GM12875 (cell line): ENCODE results near the gene MSANTD1.

Experiments
- H3K4me3 ChIP-seq: one replicate; pipeline ENCODE4 v1.5.1; 2011; ENCODE audit warnings: low read depth, low read length, control low read depth
- TF ChIP-seq, protein P1 (sequence below): IDR thresholded peaks from 2 replicates; pipeline ENCODE4 v1.5.1; 2011; ENCODE audit warnings: low read depth, mild to moderate bottlenecking, control low read depth, inconsistent platforms, low read length, moderate library complexity, borderline replicate concordance; ENCODE audit not compliant: insufficient read depth

The MSANTD1 gene

DNA sequence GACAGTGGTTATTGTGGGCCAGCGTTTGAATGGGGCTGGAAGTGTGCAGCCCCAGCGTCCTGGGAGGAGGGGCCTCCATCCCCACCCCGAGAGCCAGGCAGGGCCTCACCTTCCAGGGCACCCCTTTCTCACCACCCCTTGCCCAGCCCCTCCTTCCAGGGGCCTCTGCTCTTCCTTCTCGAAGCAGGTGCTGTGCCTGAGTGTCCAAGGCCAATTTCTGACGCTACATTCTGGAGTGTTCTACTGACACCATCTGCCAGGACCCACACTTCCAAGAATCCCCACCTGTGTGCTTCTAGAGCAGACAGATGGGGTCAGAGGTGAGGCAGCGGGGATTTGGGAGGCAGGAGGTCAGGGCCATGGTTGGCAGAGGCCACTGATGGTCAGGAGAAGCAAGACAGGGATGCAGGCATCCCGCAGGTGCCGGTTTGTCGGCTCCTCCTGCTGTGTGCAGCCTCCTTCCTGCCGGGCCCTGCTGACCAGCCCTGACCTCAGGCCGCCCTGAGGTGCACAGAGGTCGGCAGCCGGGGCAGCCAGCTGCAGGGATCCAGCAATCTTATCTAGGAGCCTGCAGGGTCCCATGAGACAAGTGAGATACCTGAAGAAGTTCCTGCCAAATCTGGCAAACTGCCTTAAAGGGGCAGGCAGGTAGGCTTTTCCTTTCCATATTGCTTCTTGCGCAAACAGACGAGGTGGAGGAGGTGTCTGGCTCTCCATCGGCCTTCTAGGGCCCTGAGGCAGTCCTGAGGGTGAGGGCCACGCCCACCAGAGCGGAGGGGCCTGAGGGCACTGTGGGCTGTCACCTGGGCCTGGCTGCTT lies 18.8 kb downstream of the MSANTD1 start:
- TF ChIP-seq, protein P1, sequence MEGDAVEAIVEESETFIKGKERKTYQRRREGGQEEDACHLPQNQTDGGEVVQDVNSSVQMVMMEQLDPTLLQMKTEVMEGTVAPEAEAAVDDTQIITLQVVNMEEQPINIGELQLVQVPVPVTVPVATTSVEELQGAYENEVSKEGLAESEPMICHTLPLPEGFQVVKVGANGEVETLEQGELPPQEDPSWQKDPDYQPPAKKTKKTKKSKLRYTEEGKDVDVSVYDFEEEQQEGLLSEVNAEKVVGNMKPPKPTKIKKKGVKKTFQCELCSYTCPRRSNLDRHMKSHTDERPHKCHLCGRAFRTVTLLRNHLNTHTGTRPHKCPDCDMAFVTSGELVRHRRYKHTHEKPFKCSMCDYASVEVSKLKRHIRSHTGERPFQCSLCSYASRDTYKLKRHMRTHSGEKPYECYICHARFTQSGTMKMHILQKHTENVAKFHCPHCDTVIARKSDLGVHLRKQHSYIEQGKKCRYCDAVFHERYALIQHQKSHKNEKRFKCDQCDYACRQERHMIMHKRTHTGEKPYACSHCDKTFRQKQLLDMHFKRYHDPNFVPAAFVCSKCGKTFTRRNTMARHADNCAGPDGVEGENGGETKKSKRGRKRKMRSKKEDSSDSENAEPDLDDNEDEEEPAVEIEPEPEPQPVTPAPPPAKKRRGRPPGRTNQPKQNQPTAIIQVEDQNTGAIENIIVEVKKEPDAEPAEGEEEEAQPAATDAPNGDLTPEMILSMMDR, result no peak
- H3K4me3 ChIP-seq, result no peak overlapping the region

DNA sequence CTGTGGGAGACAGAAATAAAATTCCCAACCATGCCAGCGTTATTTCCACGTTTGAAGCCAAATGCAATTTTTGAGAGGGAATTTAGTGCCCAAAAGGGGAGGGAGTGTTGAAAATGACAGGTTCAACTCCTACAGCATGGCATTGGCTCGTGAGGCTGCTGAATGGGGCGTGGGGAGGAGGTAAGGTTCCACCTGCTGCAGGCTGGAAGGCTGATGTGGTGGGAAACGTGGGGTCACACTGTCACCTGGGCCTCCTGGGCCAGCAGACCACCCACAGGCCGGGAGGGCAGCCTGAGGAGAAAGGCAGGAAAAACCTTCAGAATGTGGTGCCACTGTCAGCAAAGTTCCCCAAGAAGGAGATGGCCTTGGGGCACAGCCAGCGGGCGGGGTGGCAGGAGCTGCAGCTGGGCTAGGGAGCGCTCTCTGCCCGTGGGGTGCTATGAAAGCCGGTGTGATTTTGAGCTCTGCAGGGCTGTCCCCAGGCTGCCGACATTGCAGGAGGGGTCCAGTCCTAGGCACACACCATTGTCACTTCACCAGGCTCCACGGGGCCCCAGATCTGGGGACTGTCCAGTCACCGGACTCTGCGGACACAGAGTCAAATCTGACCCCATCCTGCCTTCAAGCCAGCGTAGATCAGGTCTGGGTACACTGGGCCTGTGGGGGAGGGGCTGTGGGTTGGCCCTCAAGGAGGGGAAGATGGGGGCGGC lies 19.6 kb downstream of the MSANTD1 start:
- TF ChIP-seq, protein P1, result no peak
- H3K4me3 ChIP-seq, result no peak overlapping the region

DNA sequence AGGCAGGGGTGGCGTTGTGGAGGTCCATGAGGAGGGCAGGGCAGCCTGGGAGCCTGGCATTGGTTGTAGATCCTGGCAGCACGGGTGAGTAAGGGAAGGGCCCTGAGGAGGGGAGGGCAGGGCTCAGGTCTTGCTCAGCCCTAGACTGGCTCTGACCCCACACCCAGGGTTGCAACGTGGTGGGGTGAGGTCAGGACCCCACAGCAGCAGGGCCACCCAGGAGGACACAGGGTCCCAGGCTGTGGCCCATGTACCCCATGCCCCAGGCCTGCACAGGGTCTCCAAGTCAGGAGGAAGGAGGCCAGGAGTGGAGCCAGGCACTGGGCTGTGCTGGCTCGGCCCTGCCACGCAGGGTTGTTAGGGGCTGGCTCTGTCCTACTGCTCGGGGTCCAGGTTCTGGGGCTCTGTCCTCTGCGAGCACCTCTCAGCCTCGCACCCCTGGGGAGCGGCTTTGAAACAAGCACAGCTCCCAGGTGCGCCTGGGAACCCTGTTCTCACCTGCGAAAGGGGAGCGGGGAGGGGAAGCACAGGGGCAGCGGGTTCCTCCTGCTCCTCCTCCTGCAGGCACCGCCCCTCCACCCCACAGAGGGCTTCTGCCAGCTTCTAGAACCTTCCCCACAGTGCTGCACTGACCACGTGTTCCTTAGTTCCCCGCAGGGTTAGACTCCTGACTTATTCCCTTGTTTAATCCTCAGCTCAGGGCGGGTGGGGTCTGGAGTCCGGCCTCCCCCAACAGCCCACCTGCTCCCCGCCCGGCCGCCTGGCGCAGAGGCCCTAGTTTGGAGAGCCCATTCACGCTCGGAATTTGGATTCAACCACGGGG lies 20.4 kb downstream of the MSANTD1 start:
- H3K4me3 ChIP-seq, result no peak overlapping the region
- TF ChIP-seq, protein P1, result no peak

DNA sequence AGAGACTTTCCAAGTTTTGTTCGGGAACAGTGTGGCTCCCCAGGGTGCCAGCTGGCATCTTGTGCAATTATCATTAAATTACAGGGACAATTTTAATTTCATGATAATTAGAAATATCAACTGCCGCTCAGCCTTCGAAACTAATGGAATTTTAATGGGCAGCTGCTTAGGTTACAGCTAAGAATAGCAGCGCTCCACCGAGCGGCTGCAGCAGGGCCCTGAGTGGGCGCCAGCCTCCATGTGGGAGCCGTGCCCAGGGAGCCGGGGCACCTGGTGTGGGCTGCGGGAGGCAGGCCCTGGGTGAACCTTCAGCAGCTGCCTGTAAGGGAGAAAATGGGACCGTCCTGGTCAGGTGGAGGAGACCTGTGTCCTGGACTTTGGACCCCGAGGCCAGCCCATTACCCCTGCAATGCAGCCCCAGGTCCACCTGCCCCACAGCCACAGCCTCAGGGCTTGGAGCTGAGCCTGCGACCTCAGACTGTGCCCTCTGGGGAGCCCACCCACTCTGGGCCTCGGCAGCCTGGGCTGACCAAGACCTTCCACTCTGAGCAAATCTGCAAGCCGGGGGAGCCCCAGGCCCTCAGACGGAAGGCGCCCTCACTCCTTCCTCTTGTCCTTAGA lies 21.1 kb downstream of the MSANTD1 start:
- H3K4me3 ChIP-seq, result no peak overlapping the region

DNA sequence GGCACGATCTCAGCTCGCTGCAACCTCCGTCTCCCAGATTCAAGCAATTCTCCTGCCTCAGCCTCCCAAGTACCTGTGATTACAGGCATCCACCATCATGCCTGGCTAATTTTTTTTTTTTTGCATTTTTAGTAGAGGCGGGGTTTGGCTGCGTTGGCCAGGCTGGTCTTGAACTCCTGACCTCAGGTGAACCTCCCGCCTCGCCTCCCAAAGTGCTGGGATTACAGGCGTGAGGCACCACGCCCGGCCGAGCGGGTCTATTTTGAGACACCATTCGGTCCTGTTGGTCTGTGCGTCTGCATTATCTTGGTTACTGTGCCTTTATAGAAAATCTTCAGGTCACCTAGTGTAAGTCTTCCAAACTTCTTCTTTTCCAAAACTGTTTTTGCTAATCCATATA lies 22.2 kb downstream of the MSANTD1 start:
- H3K4me3 ChIP-seq, result no peak overlapping the region
- TF ChIP-seq, protein P1, result no peak

More for the DNA sequence above, 21.1 kb downstream of the MSANTD1 start:
- TF ChIP-seq, protein P1, result no peak

DNA sequence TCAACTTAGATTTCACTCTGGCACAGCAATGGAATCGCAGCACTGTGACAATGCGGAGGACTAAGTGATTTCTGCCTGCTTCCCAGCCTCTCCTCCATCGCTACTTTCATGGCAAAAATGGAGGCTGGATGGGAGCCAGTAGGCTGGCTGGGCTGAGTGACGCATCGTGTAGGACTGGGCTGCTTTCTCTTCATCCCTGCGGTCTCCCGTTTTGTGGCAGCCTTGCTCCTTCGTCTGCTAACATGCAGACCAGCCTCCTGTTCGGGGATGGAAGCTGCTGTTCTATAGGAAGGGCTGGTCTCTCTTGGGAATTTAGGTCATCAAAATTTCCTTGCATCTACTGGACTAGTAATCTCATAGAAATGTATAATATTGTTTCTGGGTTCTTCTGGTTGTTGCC lies 28.0 kb downstream of the MSANTD1 start:
- TF ChIP-seq, protein P1, result no peak
- H3K4me3 ChIP-seq, result no peak overlapping the region
